Cardiac muscle cell (in vitro differentiated cells and primary cell): Measurements from ENCODE around the gene USP53. TPM values are rescaled to one million over a fixed set of nuclear protein-coding genes. Genes with fewer than 3 reads are reported as not detected.

ENCODE experiments used
- DNase-seq, 2 donors: peaks; one replicate each; pipeline versions ENCODE4 v3.0.0 to v3.0.0-alpha.2; 2010 to 2017; ENCODE audit warnings: low read depth in 1 of 2, low spot score in 1 of 2
- H3K27ac ChIP-seq: fragments of 200-600 bp; sonication (generic); 2 replicates; pipeline ENCODE4 v1.5.1; 2016
- H3K27me3 ChIP-seq: fragments of 200-600 bp; sonication (generic); 2 replicates; pipeline ENCODE4 v1.6.0; 2016; ENCODE audit warnings: control low read depth
- H3K36me3 ChIP-seq: fragments of 200-600 bp; sonication (generic); 2 replicates; pipeline ENCODE4 v1.5.1; 2016; ENCODE audit warnings: control low read depth
- H3K4me1 ChIP-seq: fragments of 200-600 bp; sonication (generic); 2 replicates; pipeline ENCODE4 v1.8.1; 2017; ENCODE audit warnings: low read depth, mild to moderate bottlenecking, mixed run types
- H3K4me3 ChIP-seq: fragments of 200-600 bp; sonication (generic); 2 replicates; pipeline ENCODE4 v1.5.1; 2016; ENCODE audit warnings: mild to moderate bottlenecking
- H3K9me3 ChIP-seq: fragments of 200-600 bp; sonication (generic); 2 replicates; pipeline ENCODE4 v1.5.1; 2017; ENCODE audit warnings: low read depth, mild to moderate bottlenecking, control low read depth
- CTCF ChIP-seq: IDR thresholded peaks from 2 replicates; pipeline ENCODE4 v1.5.1; 2012; ENCODE audit warnings: low read depth, mild to moderate bottlenecking, low read length
- polyA plus RNA-seq: library from polyadenylated mRNA; unstranded; fragments of >200 nt; fragmentation: Nextera tagmentation; extraction: Ambion mirVana; gene quantifications from 2 replicates; pipeline ENCODE4 v1.2.1, GENCODE V29; 2016
- total RNA-seq: library from RNA; depleted of rRNA; stranded (reverse); fragments of >200 nt; gene quantifications from 2 replicates; pipeline ENCODE4 v1.2.3, GENCODE V29; 2016

USP53 gene
- total and polyA plus RNA-seq, 2 experiments from 2014 or later: 14.1 to 28.1 TPM

GRCh38 chr4:119205690-119206089, 6.8 kb upstream of the USP53 start:
- H3K9me3 ChIP-seq: no peaks in the 10 kb centered on the region
- DNase-seq: no peak
- H3K4me3 ChIP-seq: no peak overlapping the region
- no peaks in the 10 kb centered on the region for H3K36me3 ChIP-seq
- H3K27ac ChIP-seq: no peak overlapping the region
- H3K27me3 ChIP-seq: no peaks in the 10 kb centered on the region
- no peak for TF ChIP-seq CTCF
- peaks cover 33% of the 10 kb centered on the region for H3K4me1 ChIP-seq

GRCh38 chr4:119206178-119206577, 6.3 kb upstream of the USP53 start:
- H3K27ac ChIP-seq: no peak overlapping the region
- no peaks in the 10 kb centered on the region for H3K9me3 ChIP-seq
- no peaks in the 10 kb centered on the region for H3K36me3 ChIP-seq
- no peak overlapping the region for H3K4me3 ChIP-seq
- H3K27me3 ChIP-seq: no peaks in the 10 kb centered on the region
- peak in 1 of 2 donors; percentile 18 for DNase-seq
- peaks cover 33% of the 10 kb centered on the region for H3K4me1 ChIP-seq
- no peak for TF ChIP-seq CTCF

GRCh38 chr4:119207051-119207450, 5.5 kb upstream of the USP53 start:
- Histone ChIP-seq H3K4me3 (no peak overlapping the region), H3K27me3 (no peaks in the 10 kb centered on the region), H3K9me3 (no peaks in the 10 kb centered on the region), H3K4me1 (peaks cover 33% of the 10 kb centered on the region), H3K36me3 (no peaks in the 10 kb centered on the region), H3K27ac (peak overlapping the region; percentile 8)
- DNase-seq: peak in 1 of 2 donors; percentile 80
- no peak for TF ChIP-seq CTCF

DNA sequence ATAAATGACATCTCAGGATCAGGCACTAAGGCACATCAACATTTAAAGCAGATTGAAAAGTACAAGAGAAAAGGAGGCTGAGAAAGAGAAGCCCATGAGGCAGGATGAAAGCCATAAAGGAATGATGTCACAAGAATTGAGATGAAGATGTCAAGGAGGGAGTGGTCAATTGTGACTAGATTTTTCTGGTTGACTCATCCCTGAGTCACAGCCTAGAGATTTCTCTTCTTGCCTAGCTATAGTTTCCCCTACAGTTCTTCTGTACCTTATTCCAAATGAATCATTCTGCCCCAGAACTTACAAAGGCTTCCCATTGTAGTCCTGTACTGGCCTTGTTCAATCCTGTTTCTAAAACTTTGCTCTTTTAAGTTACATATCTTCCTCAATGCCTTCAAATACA, 3.4 kb upstream of the USP53 start:
- DNase-seq: peak in 1 of 2 donors; percentile 86
- Histone ChIP-seq H3K9me3 (no peaks in the 10 kb centered on the region), H3K4me3 (no peak overlapping the region), H3K4me1 (peaks cover 35% of the 10 kb centered on the region), H3K36me3 (no peaks in the 10 kb centered on the region), H3K27ac (no peak overlapping the region), H3K27me3 (no peaks in the 10 kb centered on the region)
- TF ChIP-seq CTCF: no peak

- H3K27ac ChIP-seq: no peak overlapping the region
These were observed 2.9 kb upstream of the USP53 start for GRCh38 chr4:119209586-119209985.

More at GRCh38 chr4:119209586-119209985, 2.9 kb upstream of the USP53 start:
- no peaks in the 10 kb centered on the region for H3K27me3 ChIP-seq
- DNase-seq: no peak
- peaks cover 36% of the 10 kb centered on the region for H3K4me1 ChIP-seq
- TF ChIP-seq CTCF: no peak
- no peaks in the 10 kb centered on the region for H3K36me3 ChIP-seq
- H3K4me3 ChIP-seq: no peak overlapping the region
- H3K9me3 ChIP-seq: no peaks in the 10 kb centered on the region
